Left lung (tissue), 10 donors: ENCODE measurements around the gene MEOX2. TPM values are rescaled to one million over a fixed set of nuclear protein-coding genes. Genes with fewer than 3 reads are reported as not detected.

ENCODE experiments used
- ATAC-seq: fragments of 200-7000 bp; cut with Tn5 transposase; one replicate; pipeline ENCODE4 v1.9.1; 2020; ENCODE audit warnings: moderate library complexity
- DNase-seq, 4 donors: peaks; one replicate each; pipeline ENCODE4 v3.0.0-alpha.2; 2013 to 2020
- H3K27ac ChIP-seq, 2 donors: fragments of 200-600 bp; sonication (generic) in 1 of 2; one replicate each; pipeline versions ENCODE4 v1.5.0 to v1.8.0; 2020 to 2021
- H3K27me3 ChIP-seq, 2 donors: fragments of 200-600 bp; sonication (generic) in 1 of 2; one replicate each; pipeline versions ENCODE4 v1.5.0 to v1.8.0; 2020 to 2021
- H3K36me3 ChIP-seq, 2 donors: fragments of 200-600 bp; sonication (generic) in 1 of 2; one replicate each; pipeline versions ENCODE4 v1.5.0 to v1.8.0; 2020 to 2021
- H3K4me1 ChIP-seq, 2 donors: fragments of 200-600 bp; one replicate each; pipeline ENCODE4 v1.8.0; 2021
- H3K4me3 ChIP-seq, 2 donors: fragments of 200-600 bp; sonication (generic) in 1 of 2; one replicate each; pipeline versions ENCODE4 v1.5.0 to v1.8.0; 2020 to 2021; ENCODE audit warnings: mild to moderate bottlenecking in 1 of 2
- H3K9me3 ChIP-seq, 2 donors: fragments of 200-600 bp; sonication (generic) in 1 of 2; one replicate each; pipeline versions ENCODE4 v1.5.0 to v1.8.0; 2020 to 2021
- CTCF ChIP-seq, 2 donors: fragments of 200-600 bp; sonication (generic) in 1 of 2; IDR thresholded peaks; one replicate each; pipeline versions ENCODE4 v1.5.0 to v1.8.0; 2021; ENCODE audit warnings: antibody characterized with exemption in 2 of 2
- intact Hi-C, 2 donors: fragments of 100-400 bp; cut with DNase I; formaldehyde crosslinking; loops; one replicate each; pipeline versions ENCODE4 v1.11.2 to v1.14.2; 2022
- polyA plus RNA-seq, 6 donors: library from polyadenylated mRNA; unstranded; fragments of 120-200 nt; gene quantifications; one replicate each; pipeline ENCODE4 v1.2.1, GENCODE V29; 2013; ENCODE audit not compliant: insufficient read length in 6 of 6
- total RNA-seq, 2 donors: library from RNA; stranded (reverse); fragmentation: NEBNext Ultra II Directional; extraction: Animal tissue kit (Norgen Biotek cat#: 25700); gene quantifications; one replicate each; pipeline ENCODE4 v1.2.1, GENCODE V29; 2021
- donor health status: DM: no; HTN: yes; CAD: no.
- donor health status: DM: no; HTN: no; CAD: no.

MEOX2 gene
- total and polyA plus RNA-seq, 8 donors = 25.2 to 224 (median 174) TPM

DNA sequence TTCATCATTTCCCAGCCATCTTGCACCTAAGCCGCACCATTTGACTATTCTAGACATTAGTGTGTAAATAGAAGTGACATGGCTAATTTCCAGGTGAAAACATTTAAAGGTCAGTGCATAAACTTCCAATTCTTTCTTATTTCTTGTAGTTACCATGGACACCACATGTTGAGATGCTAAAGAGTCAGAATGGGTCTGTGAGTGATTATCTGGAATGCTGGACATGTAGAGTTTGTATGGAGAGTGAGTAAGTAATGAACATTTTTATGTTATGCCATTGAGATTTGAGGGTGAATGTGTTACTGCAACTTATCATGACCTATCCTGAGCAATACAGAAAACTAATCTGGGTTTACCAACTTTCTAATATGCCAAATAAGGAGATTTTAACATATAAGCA is 60.4 kb downstream of the MEOX2 start:
- intact Hi-C loops = no loop called here

DNA sequence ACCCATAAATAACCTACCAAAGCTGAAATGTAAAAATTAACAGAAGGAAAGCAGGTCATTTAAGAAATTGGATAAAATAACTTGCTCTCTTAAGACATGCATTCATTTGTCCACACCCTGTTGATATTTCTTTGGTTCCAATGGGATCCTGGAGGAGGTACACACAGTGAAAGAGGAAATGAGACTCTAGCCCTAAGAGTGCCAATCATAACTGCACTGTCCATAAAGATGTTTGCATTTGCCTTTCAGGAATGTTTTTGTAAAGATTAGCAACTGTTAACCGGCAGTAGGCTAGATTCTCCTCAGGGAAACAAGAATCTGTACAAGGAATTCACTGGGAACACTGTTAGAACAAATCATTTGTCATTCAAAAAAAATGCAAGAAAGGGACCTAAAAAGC is 61.0 kb downstream of the MEOX2 start:
- H3K27me3 ChIP-seq = no peaks in the 10 kb centered on the region
- H3K9me3 ChIP-seq = no peaks in the 10 kb centered on the region
- intact Hi-C loops = no loop called here
- H3K4me1 ChIP-seq = no peaks in the 10 kb centered on the region
- no peaks in the 10 kb centered on the region for H3K36me3 ChIP-seq
- H3K27ac ChIP-seq = no peak overlapping the region
- TF ChIP-seq CTCF (IDR thresholded peaks at IDR 0.05) = no peak
- no peak for DNase-seq
- no peak overlapping the region for H3K4me3 ChIP-seq
- no peak for ATAC-seq

More for the DNA sequence above, 60.4 kb downstream of the MEOX2 start:
- Histone ChIP-seq H3K36me3 (no peaks in the 10 kb centered on the region), H3K27me3 (no peaks in the 10 kb centered on the region), H3K4me3 (no peak overlapping the region), H3K27ac (no peak overlapping the region), H3K9me3 (no peaks in the 10 kb centered on the region), H3K4me1 (no peaks in the 10 kb centered on the region)
- DNase-seq (no peak), ATAC-seq (no peak)
- TF ChIP-seq CTCF (IDR thresholded peaks at IDR 0.05) = no peak

GRCh38 chr7:15621468-15621867 is 65.0 kb downstream of the MEOX2 start:
- Histone ChIP-seq H3K27ac (no peak overlapping the region), H3K4me3 (no peak overlapping the region), H3K36me3 (no peaks in the 10 kb centered on the region), H3K9me3 (no peaks in the 10 kb centered on the region), H3K4me1 (no peaks in the 10 kb centered on the region), H3K27me3 (no peaks in the 10 kb centered on the region)
- no peak for DNase-seq
- no peak for TF ChIP-seq CTCF (IDR thresholded peaks at IDR 0.05)
- no peak for ATAC-seq
- intact Hi-C loops = no loop called here

- no peaks in the 10 kb centered on the region for H3K27me3 ChIP-seq
- DNase-seq (no peak), ATAC-seq (no peak)
- intact Hi-C loops = no loop called here
- no peak for TF ChIP-seq CTCF (IDR thresholded peaks at IDR 0.05)
- H3K4me1 ChIP-seq = no peaks in the 10 kb centered on the region
- H3K4me3 ChIP-seq = no peak overlapping the region
- H3K36me3 ChIP-seq = no peaks in the 10 kb centered on the region
- H3K9me3 ChIP-seq = no peaks in the 10 kb centered on the region
- no peak overlapping the region for H3K27ac ChIP-seq
Observed at GRCh38 chr7:15620491-15621185, 65.8 kb downstream of the MEOX2 start.

DNA sequence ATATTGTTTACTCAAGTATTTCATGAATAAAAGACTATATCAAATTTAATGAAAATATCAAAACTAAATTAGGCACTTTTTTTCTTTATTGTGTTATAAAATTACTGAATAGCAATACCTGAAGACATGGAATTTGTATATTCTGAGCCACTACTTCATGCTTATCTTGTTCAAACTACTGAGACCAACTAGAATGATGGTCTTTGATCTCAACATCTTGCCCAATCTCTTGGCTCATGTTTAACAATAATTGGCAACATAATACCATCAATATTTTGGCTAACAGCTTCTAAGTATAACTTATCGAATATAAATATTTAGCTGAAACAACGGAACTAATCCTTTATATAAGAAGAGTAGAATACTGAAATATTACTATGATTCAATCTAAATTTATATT is 68.2 kb downstream of the MEOX2 start:
- intact Hi-C loops = no loop called here
- Histone ChIP-seq H3K27me3 (no peaks in the 10 kb centered on the region), H3K4me1 (no peaks in the 10 kb centered on the region), H3K27ac (no peak overlapping the region), H3K36me3 (no peaks in the 10 kb centered on the region), H3K9me3 (no peaks in the 10 kb centered on the region), H3K4me3 (no peak overlapping the region)
- ATAC-seq (no peak), DNase-seq (no peak)
- no peak for TF ChIP-seq CTCF (IDR thresholded peaks at IDR 0.05)
